Measurements from ENCODE around the gene INTS7. TPM values are rescaled to one million over a fixed set of nuclear protein-coding genes. Genes with fewer than 3 reads are reported as not detected.
"Not testable (repeated sequence)": the region's sequence is repeated elsewhere in the genome, so short reads cannot be mapped to it uniquely, and the experiment has no call there.

Gene INTS7
- total RNA-seq, 1 experiment from 2014 or later, result 36.5 TPM

DNA sequence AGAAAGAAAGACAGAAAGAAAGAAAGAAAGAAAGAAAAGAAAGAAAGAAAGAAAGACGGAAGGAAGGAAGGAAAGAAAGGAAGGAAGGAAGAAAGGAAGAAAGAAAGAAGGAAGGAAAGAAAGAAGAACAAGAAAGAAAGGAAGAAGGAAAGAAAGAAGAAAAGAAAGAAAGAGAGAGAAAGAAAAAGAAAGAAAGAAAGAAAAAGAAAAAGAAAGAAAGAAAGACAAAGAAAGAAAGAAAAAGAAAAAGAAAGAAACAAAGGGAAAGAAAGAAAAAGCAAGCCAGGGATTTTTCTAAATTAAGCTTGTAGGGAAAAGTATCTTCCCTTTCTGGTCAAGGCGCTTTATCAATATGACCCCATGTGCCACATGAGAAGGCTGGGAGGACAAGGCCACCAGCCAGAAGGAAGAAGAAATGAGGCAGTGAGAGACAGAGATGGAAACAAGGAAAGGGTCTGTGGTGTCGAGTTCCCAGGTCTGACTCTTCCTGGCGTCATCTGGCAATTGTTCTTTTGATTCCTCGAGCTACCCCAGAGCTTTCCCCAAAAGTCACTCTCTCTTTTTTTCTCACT, 116.4 kb downstream of the INTS7 start:
- Mint-ChIP-seq H3K36me3 (ENCODE audit: insufficient read depth, unreplicated experiment) (peaks cover 14% of the 10 kb centered on the region), H3K9me3 (ENCODE audit: low read depth, unreplicated experiment) (no peaks in the 10 kb centered on the region), H3K4me3 (ENCODE audit: low read depth, unreplicated experiment) (peak overlapping the region; percentile 11), H3K27me3 (ENCODE audit: unreplicated experiment) (no peaks in the 10 kb centered on the region), H3K27ac (ENCODE audit: unreplicated experiment) (peak overlapping the region; percentile 79), H3K4me1 (ENCODE audit: low read depth, unreplicated experiment) (peaks cover 52% of the 10 kb centered on the region)
- no TSS peak for BruUV-seq (replicated peaks)
- CTCF ChIA-PET, result interaction anchor here (0.5 to 2.1 kb wide), 2 partner anchors 10 to 82 kb away, joined by 3 to 6 read pairs; no protein-coding TSS in a partner anchor
- intact Hi-C loops (cut with micrococcal nuclease; ENCODE audit: unreplicated experiment), result no loop called here
- DNase-seq, result no peak
- TF ChIP-seq CTCF (IDR thresholded peaks at IDR 0.05; ENCODE audit: unreplicated experiment), result no peak

- peaks cover 60% of the 10 kb centered on the region for H3K4me1 Mint-ChIP-seq (ENCODE audit: low read depth, unreplicated experiment)
Measured at GRCh38 chr1:211916458-211916857, 118.9 kb downstream of the INTS7 start.

DNA sequence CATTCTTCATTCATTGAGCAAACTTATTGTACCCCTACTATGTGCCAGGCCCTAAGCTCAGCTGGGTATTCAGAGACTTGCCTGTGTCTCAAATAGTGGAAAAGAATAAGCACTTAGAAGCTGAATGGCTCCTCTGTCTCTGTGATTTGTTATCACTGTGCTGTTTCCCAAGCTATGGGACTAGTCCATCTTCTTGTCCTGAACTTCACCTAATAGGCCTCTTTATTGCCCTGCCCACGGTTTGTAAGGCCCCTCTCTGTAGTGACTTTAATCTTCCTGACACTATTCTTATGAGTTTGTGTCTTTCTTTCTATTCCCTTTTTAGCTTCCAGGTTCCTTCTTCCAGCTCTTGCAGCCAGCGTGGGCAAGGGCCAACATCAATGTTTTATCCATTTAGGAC, 119.4 kb downstream of the INTS7 start:
- Mint-ChIP-seq H3K4me1 (ENCODE audit: low read depth, unreplicated experiment) (peaks cover 58% of the 10 kb centered on the region), H3K9me3 (ENCODE audit: low read depth, unreplicated experiment) (no peaks in the 10 kb centered on the region), H3K27me3 (ENCODE audit: unreplicated experiment) (no peaks in the 10 kb centered on the region), H3K27ac (ENCODE audit: unreplicated experiment) (peak overlapping the region; percentile 7), H3K36me3 (ENCODE audit: insufficient read depth, unreplicated experiment) (peaks cover 14% of the 10 kb centered on the region), H3K4me3 (ENCODE audit: low read depth, unreplicated experiment) (no peak overlapping the region)
- no peak for TF ChIP-seq CTCF (IDR thresholded peaks at IDR 0.05; ENCODE audit: unreplicated experiment)
- CTCF ChIA-PET, result no interaction called here
- no peak for DNase-seq
- intact Hi-C loops (cut with micrococcal nuclease; ENCODE audit: unreplicated experiment), result no loop called here
- no TSS peak for BruUV-seq (replicated peaks)

More at GRCh38 chr1:211916458-211916857, 118.9 kb downstream of the INTS7 start:
- H3K36me3 Mint-ChIP-seq (ENCODE audit: insufficient read depth, unreplicated experiment), result peaks cover 14% of the 10 kb centered on the region
- intact Hi-C loops (cut with micrococcal nuclease; ENCODE audit: unreplicated experiment); BruUV-seq (replicated peaks); CTCF ChIA-PET; H3K27me3 Mint-ChIP-seq (ENCODE audit: unreplicated experiment); H3K4me3 Mint-ChIP-seq (ENCODE audit: low read depth, unreplicated experiment); DNase-seq; H3K9me3 Mint-ChIP-seq (ENCODE audit: low read depth, unreplicated experiment): not testable (repeated sequence)
- H3K27ac Mint-ChIP-seq (ENCODE audit: unreplicated experiment), result peak overlapping the region; percentile 7

DNA sequence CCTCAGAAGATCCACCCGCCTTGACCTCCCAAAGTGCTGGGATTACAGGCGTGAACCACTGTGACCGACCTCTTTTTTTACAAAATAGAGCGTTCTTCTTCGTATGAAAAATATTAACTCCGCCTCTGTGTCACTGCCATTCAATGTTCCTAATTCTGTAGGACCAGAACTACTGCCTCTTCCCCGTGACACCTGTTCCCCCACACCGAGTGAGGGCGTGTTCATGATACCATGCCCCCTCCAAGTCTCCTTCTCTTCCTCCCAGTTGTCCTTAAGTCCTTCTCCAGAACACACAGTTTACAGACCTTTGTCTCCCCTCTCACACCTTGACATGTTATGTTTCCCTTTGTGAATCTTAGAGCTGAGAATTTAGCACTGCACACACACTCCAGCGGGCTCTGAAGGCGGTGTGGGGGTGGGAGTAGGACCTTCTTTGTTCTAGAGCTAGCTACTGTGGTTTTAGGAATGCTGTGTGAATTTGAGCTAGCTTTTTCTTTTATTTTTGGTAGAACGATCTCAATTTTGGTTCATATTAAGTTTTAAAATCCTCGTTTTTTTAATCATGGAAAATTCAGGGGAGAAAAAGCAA, 122.4 kb downstream of the INTS7 start:
- H3K27me3 Mint-ChIP-seq (ENCODE audit: unreplicated experiment), result no peaks in the 10 kb centered on the region
- BruUV-seq (replicated peaks), result no TSS peak
- CTCF ChIA-PET, result no interaction called here
- no peak for DNase-seq
- peaks cover 37% of the 10 kb centered on the region for H3K4me1 Mint-ChIP-seq (ENCODE audit: low read depth, unreplicated experiment)
- no peak overlapping the region for H3K4me3 Mint-ChIP-seq (ENCODE audit: low read depth, unreplicated experiment)
- intact Hi-C loops (cut with micrococcal nuclease; ENCODE audit: unreplicated experiment), result no loop called here
- no peak for TF ChIP-seq CTCF (IDR thresholded peaks at IDR 0.05; ENCODE audit: unreplicated experiment)
- H3K27ac Mint-ChIP-seq (ENCODE audit: unreplicated experiment), result no peak overlapping the region
- H3K9me3 Mint-ChIP-seq (ENCODE audit: low read depth, unreplicated experiment), result no peaks in the 10 kb centered on the region
- H3K36me3 Mint-ChIP-seq (ENCODE audit: insufficient read depth, unreplicated experiment), result peaks cover 4% of the 10 kb centered on the region

DNA sequence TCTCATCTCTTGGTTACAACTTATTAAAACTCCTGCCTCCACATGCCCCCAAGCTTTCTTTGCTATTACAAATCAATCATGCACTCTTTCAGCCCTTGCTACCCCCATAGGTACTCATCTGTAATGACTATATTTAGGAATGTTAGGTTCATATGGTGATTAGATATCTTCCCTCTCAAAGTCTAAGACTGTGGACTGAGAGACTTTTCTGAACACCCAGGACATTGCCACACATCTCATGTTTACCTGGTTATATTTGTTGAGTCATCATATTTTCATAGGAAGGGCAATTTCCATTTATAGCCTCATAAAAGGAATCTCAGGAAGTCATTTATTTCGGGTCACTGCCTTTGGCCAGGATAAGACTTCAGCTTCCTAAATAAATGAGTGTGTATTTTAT, 123.3 kb downstream of the INTS7 start:
- intact Hi-C loops (cut with micrococcal nuclease; ENCODE audit: unreplicated experiment), result no loop called here
- TF ChIP-seq CTCF (IDR thresholded peaks at IDR 0.05; ENCODE audit: unreplicated experiment), result no peak
- Mint-ChIP-seq H3K9me3 (ENCODE audit: low read depth, unreplicated experiment) (no peaks in the 10 kb centered on the region), H3K36me3 (ENCODE audit: insufficient read depth, unreplicated experiment) (no peaks in the 10 kb centered on the region), H3K27ac (ENCODE audit: unreplicated experiment) (no peak overlapping the region), H3K4me1 (ENCODE audit: low read depth, unreplicated experiment) (peaks cover 28% of the 10 kb centered on the region), H3K27me3 (ENCODE audit: unreplicated experiment) (no peaks in the 10 kb centered on the region), H3K4me3 (ENCODE audit: low read depth, unreplicated experiment) (no peak overlapping the region)
- CTCF ChIA-PET, result no interaction called here
- DNase-seq, result no peak
- BruUV-seq (replicated peaks), result no TSS peak

All from Calu3 (cell line).